T-helper 9 cell (primary cell): ENCODE data around the gene CRYBG2.
A peak's percentile ranks its signal among the peaks of the same experiment; 100 is the strongest.
"Not testable (repeated sequence)": the region's sequence is repeated elsewhere in the genome, so short reads cannot be mapped to it uniquely, and the experiment has no call there.

Experiments
- DNase-seq: peaks from one replicate; pipeline ENCODE4 v3.0.0-alpha.2; 2020

Gene CRYBG2

DNA sequence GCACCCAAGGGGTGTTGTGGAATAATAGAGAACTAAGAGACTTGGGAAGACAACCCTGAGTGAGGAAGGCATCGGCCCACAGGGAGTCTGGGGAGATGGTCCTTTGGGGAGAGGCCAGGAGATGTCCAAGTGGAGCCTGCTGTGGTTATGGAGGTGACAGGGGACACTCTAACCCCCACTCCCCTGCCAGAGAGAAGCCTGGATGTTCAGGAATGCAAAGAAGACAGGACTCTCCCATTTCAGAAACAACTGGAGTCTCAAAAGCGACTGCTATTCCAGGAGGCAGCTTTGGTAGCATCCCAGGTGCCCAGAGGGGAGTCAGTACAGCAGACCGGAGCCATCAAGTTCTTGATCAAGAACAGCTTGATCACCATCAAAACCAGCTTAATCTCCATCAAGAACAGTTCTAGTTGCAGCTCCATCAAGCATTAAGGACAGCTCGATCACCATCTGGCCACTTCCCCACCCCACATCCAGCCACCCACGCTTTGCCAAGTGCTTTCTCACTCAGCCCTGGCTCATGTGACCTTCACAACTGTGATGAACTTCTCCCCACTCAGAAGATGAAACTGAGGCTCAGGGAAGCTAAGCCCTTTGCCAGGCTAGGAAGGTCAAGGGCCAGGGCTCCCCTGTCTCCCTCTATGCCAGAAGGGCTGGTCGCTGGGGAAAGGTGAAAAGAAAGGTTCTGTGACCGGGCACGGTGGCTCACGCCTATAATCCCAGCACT is 35.4 kb downstream of the CRYBG2 start:
- DNase-seq = no peak

GRCh38 chr1:26317612-26318337 is 36.2 kb downstream of the CRYBG2 start, which contains the start of gene CD52:
TSS of gene CD52 (plus strand) at chr1:26317958. CDS start at chr1:26318018, 60 bp downstream.
- peak; percentile 62 for DNase-seq

- DNase-seq = no peak
Observed at GRCh38 chr1:26317146-26317545, 36.8 kb downstream of the CRYBG2 start.

DNA sequence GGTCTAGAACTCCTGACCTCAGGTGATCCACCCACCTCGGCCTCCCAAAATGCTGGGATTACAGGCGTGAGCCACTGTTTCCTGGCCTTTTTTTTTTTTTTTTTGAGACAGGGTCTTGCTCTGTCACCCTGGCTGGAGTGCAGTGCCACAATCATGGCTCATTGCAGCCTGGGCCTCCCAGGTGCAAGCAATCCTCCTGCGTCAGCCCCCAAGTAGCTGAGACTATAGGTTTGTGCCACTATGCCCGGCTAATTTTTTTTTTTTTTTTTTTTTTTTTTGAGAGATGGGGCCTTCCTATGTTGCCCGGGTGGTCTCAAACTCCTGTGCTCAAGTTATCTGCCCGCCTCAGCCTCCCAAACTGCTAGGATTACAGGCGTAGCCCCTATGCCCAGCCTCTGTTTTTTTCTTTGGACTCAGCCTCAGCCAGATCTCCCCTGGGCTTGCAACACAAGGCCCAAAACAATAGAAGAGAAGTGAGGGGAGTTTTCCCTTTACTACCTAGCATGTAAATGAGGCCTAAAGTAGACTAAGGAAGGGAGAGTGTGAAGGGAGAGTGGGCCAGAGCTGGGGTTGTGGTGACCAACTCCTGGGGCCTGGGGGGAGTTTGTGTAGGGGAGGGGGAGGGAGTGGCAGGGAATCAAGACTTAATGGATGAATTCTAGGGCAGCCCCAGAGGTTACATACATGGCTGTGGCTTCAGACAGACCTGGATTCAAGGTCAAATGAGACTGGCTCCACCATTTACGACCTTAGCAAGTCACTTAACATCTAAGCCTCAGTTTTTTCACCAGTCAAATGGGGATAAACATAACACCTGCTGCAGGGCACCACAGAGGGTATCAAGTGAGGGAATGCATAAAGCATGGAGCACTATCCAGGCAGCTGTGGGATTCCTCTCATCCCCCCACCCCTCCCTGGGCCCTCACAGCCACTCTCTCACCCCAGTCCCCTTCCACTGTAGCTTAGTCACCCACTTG is 37.8 kb downstream of the CRYBG2 start:
- DNase-seq = no peak

DNA sequence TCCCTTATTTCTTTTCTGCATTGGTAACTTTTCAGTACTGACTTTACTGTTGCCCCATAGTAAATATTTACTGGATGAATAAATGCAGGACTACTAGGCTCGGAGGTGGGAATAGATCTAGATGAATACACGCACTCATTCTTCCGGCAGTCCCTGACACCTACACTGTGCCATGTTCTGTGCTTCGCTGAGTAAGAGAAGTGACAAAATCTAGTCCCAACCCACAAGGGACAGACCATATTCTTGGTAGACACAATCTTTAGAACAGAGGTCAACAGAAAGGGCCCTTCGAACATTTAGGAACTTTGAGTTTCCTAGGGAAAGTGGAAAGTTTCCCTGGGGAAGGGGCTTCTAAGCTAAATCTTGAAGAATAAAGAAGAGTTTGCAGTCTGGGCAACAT is 39.4 kb downstream of the CRYBG2 start:
- no peak for DNase-seq

DNA sequence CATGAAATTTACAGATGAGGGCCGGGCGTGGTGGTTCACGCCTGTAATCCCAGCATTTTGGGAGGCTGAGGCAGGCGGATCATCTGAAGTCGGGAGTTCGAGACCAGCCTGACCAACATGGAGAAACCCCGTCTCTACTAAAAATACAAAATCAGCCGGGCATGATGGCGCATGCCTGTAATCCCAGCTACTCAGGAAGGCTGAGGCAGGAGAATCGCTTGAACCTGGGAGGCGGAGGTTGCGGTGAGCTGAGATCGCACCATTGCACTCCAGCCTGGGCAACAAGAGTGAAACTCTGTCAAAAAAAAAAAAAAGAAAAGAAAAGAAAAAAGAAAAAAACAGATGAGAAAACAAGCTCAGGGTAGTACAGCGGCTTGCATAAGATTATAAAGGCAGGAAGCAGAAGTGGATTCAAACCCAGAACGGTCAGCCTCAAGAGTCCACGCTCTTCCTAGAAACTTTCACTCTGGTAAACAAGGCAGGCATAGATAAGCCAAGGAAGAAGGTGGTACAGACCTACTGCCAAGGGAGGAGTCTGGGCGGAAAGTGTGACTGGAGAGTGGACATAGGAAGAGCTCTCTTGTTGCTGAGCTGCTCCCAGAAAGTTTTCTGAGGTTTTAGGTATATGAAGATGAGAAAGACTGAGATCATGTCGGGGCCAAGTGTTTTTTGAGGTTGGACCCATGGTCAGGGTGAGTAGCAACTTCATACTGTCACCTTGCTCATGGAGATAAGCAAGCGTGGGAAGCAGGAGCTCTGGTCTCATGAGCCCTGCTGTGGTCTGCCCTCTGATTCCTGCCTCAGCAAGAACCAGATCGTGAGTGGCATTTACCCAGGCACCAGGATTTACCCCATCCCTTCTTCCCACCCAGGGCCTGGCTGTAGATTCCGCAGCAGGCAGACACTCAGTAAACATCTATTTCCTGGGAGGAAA is 45.7 kb downstream of the CRYBG2 start:
- DNase-seq = not testable (repeated sequence)

- no peak for DNase-seq
Observed at GRCh38 chr1:26307363-26307781, 46.6 kb downstream of the CRYBG2 start.

GRCh38 chr1:26306290-26307229 is 47.4 kb downstream of the CRYBG2 start, which contains the start of gene UBXN11:
TSS of gene UBXN11 (minus strand) at chr1:26306636. CDS start at chr1:26302883, 3,753 bp downstream.
- peak; percentile 88 for DNase-seq

DNA sequence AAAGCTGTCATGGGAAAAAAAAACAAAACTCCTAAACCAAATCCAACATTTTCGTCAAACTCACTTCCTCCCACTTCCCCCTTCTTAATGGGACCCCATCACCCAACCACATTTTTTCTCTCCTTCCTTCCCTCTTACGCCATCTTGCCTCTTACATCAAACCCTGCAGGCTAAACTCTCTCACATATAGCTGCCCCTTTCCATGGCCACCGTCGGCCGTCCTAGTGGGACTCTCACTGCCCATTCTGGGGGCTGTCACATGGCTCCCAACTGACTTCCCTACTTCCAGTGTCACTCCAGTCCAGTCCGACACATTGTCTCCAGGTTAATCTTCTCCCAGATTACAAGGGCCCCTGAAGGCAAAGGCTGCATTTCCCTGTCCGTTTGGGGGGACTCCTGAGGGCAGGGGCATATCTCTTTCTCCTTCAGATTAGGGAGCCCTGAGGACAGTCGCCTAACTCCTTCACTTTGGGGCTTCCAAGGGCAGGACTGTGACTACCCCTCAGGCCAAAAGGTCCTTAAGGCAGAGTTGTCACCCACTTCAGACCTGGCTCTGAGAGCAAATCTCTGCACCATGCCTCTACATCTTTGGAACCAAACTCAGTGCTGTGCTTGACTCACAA is 48.2 kb downstream of the CRYBG2 start:
- no peak for DNase-seq

GRCh38 chr1:26302733-26303405 is 51.1 kb downstream of the CRYBG2 start:
- DNase-seq = no peak

GRCh38 chr1:26300578-26301275 is 53.2 kb downstream of the CRYBG2 start:
- no peak for DNase-seq

- DNase-seq = no peak
Observed at GRCh38 chr1:26297791-26298124, 56.2 kb downstream of the CRYBG2 start.

GRCh38 chr1:26297057-26297790 is 56.7 kb downstream of the CRYBG2 start:
- no peak for DNase-seq

DNA sequence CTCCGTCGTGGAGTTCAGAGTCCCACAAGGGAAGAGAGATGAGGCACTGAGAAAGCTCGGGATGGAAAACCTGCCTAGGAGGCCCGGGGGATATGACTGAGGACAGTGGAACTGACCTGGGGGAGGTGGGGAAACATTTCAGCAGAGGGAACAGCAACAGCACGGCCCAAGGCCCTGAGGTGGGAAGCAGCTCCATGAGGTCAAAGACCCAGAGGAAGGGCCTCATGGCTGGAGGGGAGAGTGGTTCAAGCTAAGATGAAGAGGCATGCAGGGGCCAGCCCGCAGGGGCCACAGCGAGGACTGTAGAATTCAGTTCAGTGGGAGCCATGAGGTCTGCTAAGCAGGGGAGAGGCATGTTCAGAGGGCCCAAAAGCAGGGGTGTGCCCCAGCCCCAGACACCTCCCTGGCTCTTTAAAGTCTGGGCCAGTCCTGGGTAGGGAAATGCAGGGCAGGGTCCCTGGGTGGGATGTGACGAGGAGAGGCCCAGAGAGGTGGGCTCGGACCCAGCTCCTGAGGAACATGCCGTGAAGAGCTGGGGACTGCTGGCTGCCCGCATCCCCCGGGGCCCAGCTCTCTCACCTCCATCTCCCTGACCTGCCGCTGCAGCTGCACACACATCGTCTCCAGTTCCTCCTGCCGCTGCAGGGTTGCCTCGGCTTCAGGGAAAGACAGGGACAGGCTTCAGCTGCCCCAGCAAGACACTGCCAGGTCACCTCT is 57.4 kb downstream of the CRYBG2 start:
- no peak for DNase-seq

DNA sequence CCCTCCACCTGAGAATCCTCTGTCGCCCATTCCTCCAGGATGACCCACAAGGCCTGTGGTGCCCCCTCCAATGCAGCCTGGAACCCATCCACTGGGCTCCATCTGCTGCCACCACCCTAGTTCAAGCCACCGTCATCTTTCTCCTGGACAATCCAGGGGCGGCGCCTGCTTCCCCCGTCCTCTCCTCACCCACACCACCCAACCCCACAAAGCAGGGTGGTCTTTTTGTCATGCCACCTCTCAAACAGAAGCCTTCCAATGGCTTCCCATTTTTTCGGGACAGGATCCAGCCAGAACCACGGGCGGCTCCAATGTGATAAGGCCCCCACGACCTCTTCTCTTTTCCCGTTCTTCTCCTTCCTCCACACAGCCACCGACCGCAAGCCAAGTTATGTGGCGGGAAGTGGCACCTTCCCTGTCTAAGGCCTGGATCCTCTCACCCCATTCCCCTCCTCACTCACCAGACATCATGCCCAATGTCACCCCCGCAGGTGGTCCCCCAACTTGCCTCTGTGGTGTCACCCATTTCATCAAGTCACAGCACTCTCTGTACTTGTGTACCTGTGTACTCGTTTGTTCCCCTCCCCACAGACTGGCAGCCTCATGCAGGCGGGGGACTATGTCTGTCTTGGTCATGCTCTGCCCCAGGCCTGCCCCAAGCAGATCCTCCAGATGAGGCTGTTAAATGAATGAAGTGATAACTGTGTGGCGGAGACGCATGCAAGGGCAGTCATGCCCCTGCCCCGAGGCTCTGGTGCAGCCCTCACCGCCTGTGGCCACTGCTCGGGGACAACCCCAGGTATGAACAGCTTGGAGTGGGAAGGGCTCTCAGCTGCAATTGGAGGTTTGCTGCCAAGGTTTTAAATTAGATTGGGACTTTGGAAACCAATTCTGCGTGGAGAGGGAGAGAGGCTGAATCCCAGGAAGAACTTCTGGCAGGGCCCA is 58.5 kb downstream of the CRYBG2 start:
- DNase-seq = no peak

DNA sequence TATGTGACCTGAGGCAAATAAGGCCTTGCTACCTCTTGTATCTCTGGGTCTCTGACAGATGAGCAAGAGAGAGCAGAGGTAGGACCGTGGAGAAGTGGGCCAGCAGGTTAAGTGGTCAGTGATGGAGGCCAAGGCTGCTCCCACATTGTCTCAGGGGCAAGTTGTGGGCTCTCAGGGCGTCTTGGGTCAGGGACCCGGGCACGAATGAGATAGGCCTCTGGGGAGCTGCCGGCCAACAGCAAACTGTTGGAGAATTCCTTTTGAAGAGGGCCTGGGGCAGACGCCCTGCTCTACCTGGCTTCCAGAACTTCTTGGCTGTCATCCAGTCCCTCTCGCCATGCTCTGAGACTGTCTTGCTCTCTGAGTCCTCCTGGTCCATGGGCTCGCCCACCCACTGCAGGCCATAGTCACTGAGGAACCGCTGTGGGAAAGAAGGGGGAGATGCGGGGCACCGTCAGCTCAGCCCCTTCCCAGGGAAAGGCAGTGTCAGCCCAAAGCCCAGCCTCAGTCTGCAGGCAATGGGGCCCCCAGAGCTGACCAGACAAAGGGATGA is 59.9 kb downstream of the CRYBG2 start:
- DNase-seq = no peak
